GM10248 (cell line): Measurements from ENCODE around the gene PLEKHA1.

Experiments
- CTCF ChIA-PET: fragments of 300-600 bp; sonication (Branson Sonifier 250); formaldehyde crosslinking; extraction: SDS; loops from one replicate; lab custom pipeline; 2021; ENCODE audit warnings: antibody characterized with exemption; lab: Yijun Ruan, JAX
- POLR2A ChIA-PET: fragments of 350-650 bp; sonication (Branson Sonifier 250); formaldehyde crosslinking; extraction: SDS; loops from one replicate; lab custom pipeline; 2020; ENCODE audit warnings: antibody characterized with exemption; lab: Yijun Ruan, JAX
- DNase-seq: peaks from one replicate; pipeline ENCODE4 v3.0.0; 2012; ENCODE audit errors: extremely low spot score
- CTCF ChIP-seq: IDR thresholded peaks from 2 replicates; pipeline ENCODE4 v1.5.1; 2012; ENCODE audit warnings: mild to moderate bottlenecking, low read depth; ENCODE audit errors: extremely low read depth, missing control alignments, control extremely low read depth

Gene PLEKHA1

GRCh38 chr10:122463466-122464249 is 89.2 kb downstream of the PLEKHA1 start:
- TF ChIP-seq CTCF, result no peak
- DNase-seq, result no peak
- CTCF ChIA-PET, result no interaction called here
- POLR2A ChIA-PET, result no interaction called here

DNA sequence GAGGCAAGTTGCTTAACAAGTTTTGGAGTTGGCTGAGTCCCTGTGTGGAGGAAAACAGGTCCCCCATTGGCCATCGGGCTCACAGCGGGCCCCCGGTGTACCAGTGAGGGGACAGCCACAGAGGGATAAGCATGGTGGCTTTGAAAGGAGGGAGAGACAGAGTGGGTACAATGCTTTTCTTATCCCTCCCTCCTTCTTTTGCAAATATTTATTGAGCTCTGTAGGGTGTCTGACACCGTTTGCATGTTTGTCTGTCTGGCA is 89.7 kb downstream of the PLEKHA1 start:
- POLR2A ChIA-PET, result no interaction called here
- CTCF ChIA-PET, result no interaction called here
- DNase-seq, result no peak
- TF ChIP-seq CTCF, result no peak

GRCh38 chr10:122464586-122464985 is 90.1 kb downstream of the PLEKHA1 start:
- DNase-seq, result no peak
- POLR2A ChIA-PET, result no interaction called here
- no peak for TF ChIP-seq CTCF
- CTCF ChIA-PET, result no interaction called here

DNA sequence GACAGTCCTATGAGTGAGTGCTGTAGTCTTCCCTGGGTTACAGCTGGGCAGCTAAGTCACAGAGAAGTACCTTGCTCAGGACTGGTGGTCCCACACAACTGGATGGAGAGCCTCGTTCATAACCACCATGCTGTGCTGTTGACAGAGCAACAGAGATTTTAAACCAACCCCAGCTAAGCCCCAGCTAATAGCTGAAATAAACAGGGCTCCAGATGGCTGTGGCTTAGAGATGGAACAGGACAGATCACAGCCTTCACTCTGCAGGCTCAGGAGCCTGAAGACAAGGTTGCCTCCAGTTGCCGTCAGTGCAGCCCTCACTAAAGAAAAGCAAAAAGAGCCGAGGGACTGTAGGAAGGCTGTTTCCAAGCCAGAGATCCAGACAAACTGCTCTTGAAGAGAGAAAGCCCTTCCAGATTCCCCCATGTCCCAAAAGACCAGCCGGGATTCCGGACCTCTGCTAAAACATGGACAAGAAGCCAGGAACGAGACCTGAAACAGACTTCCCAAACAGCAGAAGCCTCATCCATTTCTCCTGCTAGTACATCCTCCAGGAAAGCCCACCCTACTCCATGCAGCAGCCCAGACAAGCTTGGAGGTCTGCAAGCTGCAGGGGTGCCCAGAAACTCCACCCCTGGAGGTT is 91.0 kb downstream of the PLEKHA1 start:
- ChIA-PET POLR2A (no interaction called here), CTCF (no interaction called here)
- DNase-seq, result no peak
- no peak for TF ChIP-seq CTCF

DNA sequence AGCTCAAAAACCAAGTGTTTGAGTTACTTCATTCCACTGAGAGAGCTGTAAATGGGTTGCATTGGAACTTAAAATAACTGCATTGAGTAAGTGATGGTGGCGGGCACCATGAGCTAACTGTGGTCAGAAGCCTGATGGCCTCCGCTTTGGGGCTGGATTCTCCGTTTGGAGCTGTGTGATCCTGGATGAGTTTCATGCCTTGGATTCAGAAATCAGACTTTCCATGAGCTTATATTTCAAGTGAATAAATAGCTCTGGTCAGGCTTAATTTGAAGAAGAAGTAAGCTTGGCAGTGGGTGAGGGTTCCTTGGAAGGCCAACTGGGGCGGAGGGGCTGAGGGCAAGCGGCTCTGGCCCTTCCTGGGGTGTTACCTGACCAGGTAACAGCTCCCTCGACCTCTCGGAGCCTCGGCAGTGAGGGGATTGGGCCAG is 92.5 kb downstream of the PLEKHA1 start:
- no peak for DNase-seq
- no peak for TF ChIP-seq CTCF
- CTCF ChIA-PET, result interaction anchor here (1.3 to 1.5 kb wide), 2 partner anchors 12 to 168 kb away, joined by 3 to 6 read pairs; no protein-coding TSS in a partner anchor
- POLR2A ChIA-PET, result no interaction called here

GRCh38 chr10:122467701-122468100 is 93.2 kb downstream of the PLEKHA1 start:
- DNase-seq, result no peak
- TF ChIP-seq CTCF, result no peak
- POLR2A ChIA-PET, result no interaction called here
- CTCF ChIA-PET, result interaction anchor here (1.3 kb wide), 1 partner anchor 12 kb away, joined by 6 read pairs; no protein-coding TSS in a partner anchor
